Memory B cell (primary cell): ENCODE data around the gene NPY.
"Not testable (repeated sequence)": the region's sequence is repeated elsewhere in the genome, so short reads cannot be mapped to it uniquely, and the experiment has no call there.

Source experiments
- ATAC-seq: fragments of 150-1000 bp; cut with Tn5 transposase; 2 replicates; pipeline ENCODE4 v1.10.0; 2021; ENCODE audit warnings: low read depth, mild to moderate bottlenecking, moderate library complexity
- DNase-seq, 2 donors: peaks; one replicate each; pipeline ENCODE4 v3.0.0; 2022; ENCODE audit warnings: low spot score in 2 of 2
- H3K27ac Mint-ChIP-seq: one replicate; pipeline ENCODE4 v1.8.0; 2022; ENCODE audit warnings: mild to moderate bottlenecking, moderate library complexity, mixed read lengths
- H3K27me3 Mint-ChIP-seq: one replicate; pipeline ENCODE4 v1.8.0; 2022; ENCODE audit warnings: mixed read lengths
- H3K36me3 Mint-ChIP-seq: one replicate; pipeline ENCODE4 v1.8.0; 2022; ENCODE audit warnings: mild to moderate bottlenecking, mixed read lengths
- H3K4me1 Mint-ChIP-seq: one replicate; pipeline ENCODE4 v1.8.0; 2022; ENCODE audit warnings: mixed read lengths
- H3K4me3 Mint-ChIP-seq: one replicate; pipeline ENCODE4 v1.8.0; 2022; ENCODE audit warnings: mild to moderate bottlenecking, moderate library complexity, mixed read lengths
- H3K9me3 Mint-ChIP-seq: one replicate; pipeline ENCODE4 v1.8.0; 2022; ENCODE audit warnings: mixed read lengths

Gene NPY

DNA sequence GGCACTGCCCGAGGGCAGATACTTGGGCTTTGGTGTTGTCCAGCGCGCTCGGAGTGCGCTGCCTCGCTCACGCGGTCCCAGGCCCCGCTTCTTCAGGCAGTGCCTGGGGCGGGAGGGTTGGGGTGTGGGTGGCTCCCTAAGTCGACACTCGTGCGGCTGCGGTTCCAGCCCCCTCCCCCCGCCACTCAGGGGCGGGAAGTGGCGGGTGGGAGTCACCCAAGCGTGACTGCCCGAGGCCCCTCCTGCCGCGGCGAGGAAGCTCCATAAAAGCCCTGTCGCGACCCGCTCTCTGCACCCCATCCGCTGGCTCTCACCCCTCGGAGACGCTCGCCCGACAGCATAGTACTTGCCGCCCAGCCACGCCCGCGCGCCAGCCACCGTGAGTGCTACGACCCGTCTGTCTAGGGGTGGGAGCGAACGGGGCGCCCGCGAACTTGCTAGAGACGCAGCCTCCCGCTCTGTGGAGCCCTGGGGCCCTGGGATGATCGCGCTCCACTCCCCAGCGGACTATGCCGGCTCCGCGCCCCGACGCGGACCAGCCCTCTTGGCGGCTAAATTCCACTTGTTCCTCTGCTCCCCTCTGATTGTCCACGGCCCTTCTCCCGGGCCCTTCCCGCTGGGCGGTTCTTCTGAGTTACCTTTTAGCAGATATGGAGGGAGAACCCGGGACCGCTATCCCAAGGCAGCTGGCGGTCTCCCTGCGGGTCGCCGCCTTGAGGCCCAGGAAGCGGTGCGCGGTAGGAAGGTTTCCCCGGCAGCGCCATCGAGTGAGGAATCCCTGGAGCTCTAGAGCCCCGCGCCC, at the start of gene NPY:
Gene NPY, plus strand, starts transcription at position 294 of the 802 bp plus-strand sequence. CDS start 1,051 bp downstream, outside the sequence.
- H3K27ac Mint-ChIP-seq, result no peak within 1 kb of the TSS
- peak; percentile 62 for ATAC-seq
- H3K9me3 Mint-ChIP-seq, result no peaks in the 10 kb centered on the region
- H3K4me3 Mint-ChIP-seq, result peak within 1 kb of the TSS; percentile 79
- DNase-seq, result peak; percentile 11 to 23
- H3K36me3 Mint-ChIP-seq, result no peaks in the 10 kb centered on the region
- H3K27me3 Mint-ChIP-seq, result peaks cover 13% of the 10 kb centered on the region
- peaks cover 8% of the 10 kb centered on the region for H3K4me1 Mint-ChIP-seq

GRCh38 chr7:24239260-24239659, 44.7 kb upstream of the NPY start:
- H3K4me3 Mint-ChIP-seq, result no peak overlapping the region
- DNase-seq (no peak), ATAC-seq (no peak)
- no peaks in the 10 kb centered on the region for H3K36me3 Mint-ChIP-seq
- H3K27me3 Mint-ChIP-seq, result peaks cover 7% of the 10 kb centered on the region
- no peaks in the 10 kb centered on the region for H3K9me3 Mint-ChIP-seq
- no peaks in the 10 kb centered on the region for H3K4me1 Mint-ChIP-seq
- no peak overlapping the region for H3K27ac Mint-ChIP-seq

GRCh38 chr7:24241206-24241605, 42.8 kb upstream of the NPY start:
- Mint-ChIP-seq H3K36me3 (no peaks in the 10 kb centered on the region), H3K9me3 (no peaks in the 10 kb centered on the region), H3K27ac (no peak overlapping the region), H3K4me1 (no peaks in the 10 kb centered on the region), H3K4me3 (no peak overlapping the region), H3K27me3 (peaks cover 5% of the 10 kb centered on the region)
- ATAC-seq, result no peak
- DNase-seq, result no peak

GRCh38 chr7:24244554-24244953, 39.4 kb upstream of the NPY start:
- H3K4me3 Mint-ChIP-seq, result no peak overlapping the region
- no peak for DNase-seq
- H3K36me3 Mint-ChIP-seq, result no peaks in the 10 kb centered on the region
- no peaks in the 10 kb centered on the region for H3K4me1 Mint-ChIP-seq
- ATAC-seq, result no peak
- peaks cover 8% of the 10 kb centered on the region for H3K27me3 Mint-ChIP-seq
- no peak overlapping the region for H3K27ac Mint-ChIP-seq
- H3K9me3 Mint-ChIP-seq, result no peaks in the 10 kb centered on the region

DNA sequence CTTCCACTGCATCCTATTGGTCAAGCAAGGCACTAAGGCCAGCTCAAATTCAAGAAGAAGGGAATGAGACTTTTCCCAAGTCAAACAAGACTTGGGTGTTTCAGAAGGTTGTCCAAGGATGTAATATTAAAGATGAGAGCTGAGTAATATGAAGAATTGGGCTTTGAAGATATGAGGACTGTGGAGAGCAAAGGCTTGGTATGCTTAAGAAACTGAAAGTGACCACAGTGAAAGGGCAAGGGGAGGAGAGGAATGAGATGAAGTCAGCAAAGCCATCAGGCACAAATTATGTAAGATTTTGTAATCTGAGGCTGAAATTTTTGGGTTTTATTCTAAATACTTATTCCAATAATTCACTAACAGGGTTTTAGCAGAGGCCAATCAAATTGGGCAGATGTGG, 38.6 kb upstream of the NPY start:
- H3K4me1 Mint-ChIP-seq, result no peaks in the 10 kb centered on the region
- ATAC-seq, result no peak
- DNase-seq, result no peak
- H3K36me3 Mint-ChIP-seq, result no peaks in the 10 kb centered on the region
- peaks cover 7% of the 10 kb centered on the region for H3K27me3 Mint-ChIP-seq
- H3K4me3 Mint-ChIP-seq, result no peak overlapping the region
- H3K27ac Mint-ChIP-seq, result no peak overlapping the region
- H3K9me3 Mint-ChIP-seq, result no peaks in the 10 kb centered on the region

DNA sequence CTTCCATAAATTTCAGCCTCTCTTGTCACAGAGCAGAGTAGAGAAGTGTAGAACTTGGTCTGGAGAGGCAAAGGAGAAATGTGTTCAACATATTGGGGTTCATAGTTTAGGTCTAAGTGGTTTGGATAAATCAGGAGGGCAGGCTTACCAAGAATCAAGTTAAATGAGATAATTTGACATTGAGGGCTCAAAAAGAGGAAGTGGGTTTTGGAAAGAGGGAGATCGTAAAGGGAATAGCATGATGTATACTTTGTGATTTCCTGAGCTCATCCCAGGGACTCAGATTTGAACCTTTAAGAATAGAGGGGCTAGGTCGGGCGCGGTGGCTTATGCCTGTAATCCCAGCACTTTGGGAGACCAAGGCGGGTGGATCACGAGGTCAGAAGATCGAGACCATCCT, 34.7 kb upstream of the NPY start:
- DNase-seq (no peak), ATAC-seq (no peak)
- peaks cover 14% of the 10 kb centered on the region for H3K9me3 Mint-ChIP-seq
- no peaks in the 10 kb centered on the region for H3K4me1 Mint-ChIP-seq
- H3K27ac Mint-ChIP-seq, result no peak overlapping the region
- peaks cover 6% of the 10 kb centered on the region for H3K27me3 Mint-ChIP-seq
- no peak overlapping the region for H3K4me3 Mint-ChIP-seq
- H3K36me3 Mint-ChIP-seq, result peaks cover 4% of the 10 kb centered on the region

DNA sequence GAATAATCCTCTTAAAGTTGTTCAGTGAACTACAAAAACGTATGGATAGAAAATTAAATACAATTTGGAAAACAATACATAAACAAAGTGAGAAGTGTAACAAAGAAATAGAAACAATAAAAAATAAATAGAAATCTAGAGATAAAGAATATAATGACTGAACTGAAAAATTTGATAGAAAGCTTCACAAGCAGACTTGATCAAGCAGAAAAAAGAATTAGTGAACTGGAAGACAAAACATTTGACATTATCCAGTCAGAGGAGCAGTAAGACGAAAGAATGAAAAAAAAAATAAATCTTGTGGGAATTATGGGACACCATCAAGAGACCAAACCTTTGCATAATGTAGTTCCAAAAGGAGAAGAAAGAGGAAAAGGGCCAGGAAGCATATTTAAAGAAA, 32.4 kb upstream of the NPY start:
- ATAC-seq (no peak), DNase-seq (no peak)
- H3K36me3 Mint-ChIP-seq, result peaks cover 4% of the 10 kb centered on the region
- peaks cover 14% of the 10 kb centered on the region for H3K9me3 Mint-ChIP-seq
- peaks cover 7% of the 10 kb centered on the region for H3K4me1 Mint-ChIP-seq
- no peak overlapping the region for H3K4me3 Mint-ChIP-seq
- H3K27ac Mint-ChIP-seq, result no peak overlapping the region
- peaks cover 11% of the 10 kb centered on the region for H3K27me3 Mint-ChIP-seq

GRCh38 chr7:24255139-24255538, 28.9 kb upstream of the NPY start:
- peaks cover 14% of the 10 kb centered on the region for H3K9me3 Mint-ChIP-seq
- H3K27ac Mint-ChIP-seq, result no peak overlapping the region
- H3K4me3 Mint-ChIP-seq, result no peak overlapping the region
- DNase-seq (no peak), ATAC-seq (no peak)
- peaks cover 4% of the 10 kb centered on the region for H3K36me3 Mint-ChIP-seq
- peaks cover 7% of the 10 kb centered on the region for H3K4me1 Mint-ChIP-seq
- peaks cover 12% of the 10 kb centered on the region for H3K27me3 Mint-ChIP-seq

GRCh38 chr7:24258324-24258723, 25.7 kb upstream of the NPY start:
- DNase-seq, H3K36me3 Mint-ChIP-seq, H3K27ac Mint-ChIP-seq, ATAC-seq, H3K9me3 Mint-ChIP-seq, H3K4me3 Mint-ChIP-seq, H3K4me1 Mint-ChIP-seq: not testable (repeated sequence)
- peaks cover 12% of the 10 kb centered on the region for H3K27me3 Mint-ChIP-seq

GRCh38 chr7:24271938-24272337, 12.1 kb upstream of the NPY start:
- no peaks in the 10 kb centered on the region for H3K36me3 Mint-ChIP-seq

GRCh38 chr7:24279512-24279911, 4.5 kb upstream of the NPY start:
- H3K27me3 Mint-ChIP-seq, result peaks cover 18% of the 10 kb centered on the region
- no peak for ATAC-seq
- H3K4me1 Mint-ChIP-seq, result peaks cover 4% of the 10 kb centered on the region
- peaks cover 1% of the 10 kb centered on the region for H3K9me3 Mint-ChIP-seq
- H3K36me3 Mint-ChIP-seq, result no peaks in the 10 kb centered on the region
- DNase-seq, result no peak
- no peak overlapping the region for H3K27ac Mint-ChIP-seq
- H3K4me3 Mint-ChIP-seq, result no peak overlapping the region

More at GRCh38 chr7:24271938-24272337, 12.1 kb upstream of the NPY start:
- no peak for DNase-seq
- peaks cover 3% of the 10 kb centered on the region for H3K4me1 Mint-ChIP-seq
- peaks cover 4% of the 10 kb centered on the region for H3K27me3 Mint-ChIP-seq
- no peak overlapping the region for H3K4me3 Mint-ChIP-seq
- no peak for ATAC-seq
- H3K27ac Mint-ChIP-seq, result no peak overlapping the region
- H3K9me3 Mint-ChIP-seq, result peaks cover 7% of the 10 kb centered on the region

DNA sequence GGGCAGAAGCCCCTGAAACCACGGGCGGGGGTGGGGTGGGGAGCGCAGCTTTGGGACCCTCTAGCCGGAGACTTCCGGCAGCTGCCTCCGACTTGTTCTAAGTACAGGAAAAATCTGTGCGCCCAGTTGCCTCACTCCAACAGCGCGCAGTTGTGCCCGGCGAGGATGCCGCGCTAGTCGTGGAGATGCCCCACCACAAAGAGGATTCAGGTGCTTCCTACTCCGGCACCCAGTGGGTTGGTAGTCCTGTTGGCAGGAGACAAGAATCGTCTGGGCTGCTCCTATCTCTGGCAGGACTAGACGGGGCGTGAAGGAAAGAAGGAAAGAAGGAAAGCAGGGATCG, 465 bp upstream of the NPY start:
- Mint-ChIP-seq H3K4me3 (peak overlapping the region; percentile 79), H3K27me3 (peaks cover 13% of the 10 kb centered on the region), H3K27ac (no peak overlapping the region), H3K9me3 (no peaks in the 10 kb centered on the region), H3K36me3 (no peaks in the 10 kb centered on the region), H3K4me1 (peaks cover 8% of the 10 kb centered on the region)
- peak; percentile 39 for ATAC-seq
- DNase-seq, result peak; percentile 5 to 17

DNA sequence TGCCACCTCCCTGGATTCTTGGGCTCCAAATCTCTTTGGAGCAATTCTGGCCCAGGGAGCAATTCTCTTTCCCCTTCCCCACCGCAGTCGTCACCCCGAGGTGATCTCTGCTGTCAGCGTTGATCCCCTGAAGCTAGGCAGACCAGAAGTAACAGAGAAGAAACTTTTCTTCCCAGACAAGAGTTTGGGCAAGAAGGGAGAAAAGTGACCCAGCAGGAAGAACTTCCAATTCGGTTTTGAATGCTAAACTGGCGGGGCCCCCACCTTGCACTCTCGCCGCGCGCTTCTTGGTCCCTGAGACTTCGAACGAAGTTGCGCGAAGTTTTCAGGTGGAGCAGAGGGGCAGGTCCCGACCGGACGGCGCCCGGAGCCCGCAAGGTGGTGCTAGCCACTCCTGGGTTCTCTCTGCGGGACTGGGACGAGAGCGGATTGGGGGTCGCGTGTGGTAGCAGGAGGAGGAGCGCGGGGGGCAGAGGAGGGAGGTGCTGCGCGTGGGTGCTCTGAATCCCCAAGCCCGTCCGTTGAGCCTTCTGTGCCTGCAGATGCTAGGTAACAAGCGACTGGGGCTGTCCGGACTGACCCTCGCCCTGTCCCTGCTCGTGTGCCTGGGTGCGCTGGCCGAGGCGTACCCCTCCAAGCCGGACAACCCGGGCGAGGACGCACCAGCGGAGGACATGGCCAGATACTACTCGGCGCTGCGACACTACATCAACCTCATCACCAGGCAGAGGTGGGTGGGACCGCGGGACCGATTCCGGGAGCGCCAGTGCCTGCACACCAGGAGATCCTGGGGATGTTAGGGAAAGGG, 913 bp downstream of the NPY start:
- no peak overlapping the region for H3K27ac Mint-ChIP-seq
- H3K4me1 Mint-ChIP-seq, result peaks cover 8% of the 10 kb centered on the region
- peak; percentile 3 for ATAC-seq
- DNase-seq, result no peak
- H3K27me3 Mint-ChIP-seq, result peaks cover 13% of the 10 kb centered on the region
- no peaks in the 10 kb centered on the region for H3K36me3 Mint-ChIP-seq
- peak overlapping the region; percentile 76 for H3K4me3 Mint-ChIP-seq
- no peaks in the 10 kb centered on the region for H3K9me3 Mint-ChIP-seq

GRCh38 chr7:24290004-24290641, 6.1 kb downstream of the NPY start:
- Mint-ChIP-seq H3K9me3 (no peaks in the 10 kb centered on the region), H3K27ac (no peak overlapping the region), H3K4me1 (peaks cover 10% of the 10 kb centered on the region), H3K27me3 (peaks cover 5% of the 10 kb centered on the region), H3K36me3 (no peaks in the 10 kb centered on the region), H3K4me3 (no peak overlapping the region)
- peak in 1 of 2 donors; percentile 26 for DNase-seq
- peak; percentile 92 for ATAC-seq
